K562 (cell line): ENCODE results near the gene ELMO1. TPM values are rescaled to one million over a fixed set of nuclear protein-coding genes. Genes with fewer than 3 reads are reported as not detected.

ENCODE experiments used
- MED1 ChIP-seq: sonication (generic); formaldehyde crosslinking; IDR thresholded peaks from 2 replicates; pipeline ENCODE4 v1.8.1; 2023; ENCODE audit warnings: missing genetic modification reagents, borderline replicate concordance
- MYBL2 ChIP-seq, 2 experiments: fragments of 450-650 bp in 1 of 2; sonication (generic) in 1 of 2; formaldehyde crosslinking in 1 of 2; IDR thresholded peaks; 2 replicates each; pipeline versions ENCODE4 v1.6.1 to v1.8.1; 2017 to 2022; ENCODE audit warnings: borderline replicate concordance in 1 of 2, inconsistent platforms in 1 of 2, low read depth in 1 of 2, mild to moderate bottlenecking in 1 of 2, missing genetic modification reagents in 1 of 2, moderate library complexity in 1 of 2
- NR2C2 ChIP-seq, 2 experiments: fragments of 200-800 bp in 1 of 2; sonication (Bioruptor generic) in 1 of 2; sonication (generic) in 1 of 2; formaldehyde crosslinking in 1 of 2; IDR thresholded peaks; 2 replicates each; pipeline versions ENCODE4 v1.6.1 to v1.8.0; 2016 to 2022; ENCODE audit warnings: mild to moderate bottlenecking in 1 of 2, missing compliant biosample characterization in 1 of 2, missing genetic modification characterization in 1 of 2, missing genetic modification reagents in 1 of 2
- PHF21A ChIP-seq: fragments of 450-650 bp; IDR thresholded peaks from 2 replicates; pipeline ENCODE4 v1.6.1; 2017; ENCODE audit warnings: low read depth, borderline replicate concordance
- RFX7 ChIP-seq: fragments of 250-450 bp; sonication (Bioruptor Pico); IDR thresholded peaks from 2 replicates; pipeline ENCODE4 v1.5.1; 2021; ENCODE audit warnings: mild to moderate bottlenecking
- SIRT6 ChIP-seq: IDR thresholded peaks from one replicate; pipeline ENCODE4 v1.6.1; 2012; ENCODE audit warnings: low read depth, mild to moderate bottlenecking, control low read depth, inconsistent platforms, low read length, moderate library complexity
- WHSC1 ChIP-seq: IDR thresholded peaks from one replicate; pipeline ENCODE4 v1.6.1; 2012; ENCODE audit warnings: low read length, control low read depth, inconsistent platforms
- ZNF232 ChIP-seq: sonication (generic); formaldehyde crosslinking; IDR thresholded peaks from 2 replicates; pipeline ENCODE4 v1.8.0; 2022; ENCODE audit warnings: mild to moderate bottlenecking, missing genetic modification reagents
- ZNF41 ChIP-seq: fragments of 250-450 bp; sonication (Bioruptor Pico); conservative IDR thresholded peaks from 2 replicates; pipeline ENCODE4 v1.4.0; 2020; ENCODE audit warnings: mild to moderate bottlenecking
- polyA plus RNA-seq, 8 experiments: library from polyadenylated mRNA; depleted of rRNA in 4 of 8; stranded (reverse) in 5 of 8; unstranded in 3 of 8; fragments of >200 nt; fragmentation: Nextera tagmentation in 2 of 8; fragmentation: Illumina TruSeq in 1 of 8; extraction: Ambion mirVana in 2 of 8; extraction: Trizol in 1 of 8; gene quantifications; 2 replicates each; pipeline versions ENCODE4 v1.2.1 to v1.2.3, GENCODE V29; 2011 to 2014; ENCODE audit warnings: inconsistent platforms in 1 of 8, missing spikeins in 1 of 8
- total RNA-seq, 7 experiments: library from RNA; depleted of rRNA in 6 of 7; stranded (reverse); fragments of >200 nt in 6 of 7; fragmentation: Illumina TruSeq in 2 of 7; extraction: Trizol in 2 of 7; gene quantifications; 2 replicates each; pipeline versions ENCODE4 v1.2.1 to v1.2.3, GENCODE V29; 2011 to 2021; ENCODE audit warnings: low replicate concordance in 1 of 7
- TF ChIP-seq, protein P1 (sequence below): fragments of 250-450 bp; sonication (Bioruptor Pico); IDR thresholded peaks from 2 replicates; pipeline ENCODE4 v1.5.0; 2021; ENCODE audit warnings: mild to moderate bottlenecking, borderline replicate concordance

Gene ELMO1
- total and polyA plus RNA-seq, 9 of the 15 experiments (the other 6 are each of a cell fraction or from before 2014, with no cell fraction given) = 0.36 to 7.2 (median 3.6) TPM

DNA sequence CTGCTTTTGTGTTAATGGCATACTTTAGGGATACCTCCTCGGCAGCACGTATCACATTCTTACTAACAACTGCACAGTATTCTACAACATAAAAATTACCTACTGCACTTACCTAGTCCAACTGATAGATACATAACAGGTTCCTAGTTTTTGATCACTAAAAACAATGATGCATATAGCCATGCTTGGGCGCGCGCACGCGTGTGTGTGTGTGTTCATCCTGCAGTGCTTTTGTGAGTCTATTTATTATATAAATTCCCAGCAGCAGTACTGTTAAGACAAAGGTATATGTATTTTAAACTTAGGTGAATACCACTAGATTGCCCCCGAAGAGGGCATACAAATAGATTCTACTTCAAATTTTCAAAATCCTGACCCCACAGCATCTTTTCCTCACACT is 181.4 kb downstream of the ELMO1 start (continued):
- no peak for TF ChIP-seq SIRT6
- TF ChIP-seq NR2C2 (CRISPR knock-in tag; IDR thresholded peaks at IDR 0.05) = no peak
- TF ChIP-seq NR2C2 (tag; IDR thresholded peaks at IDR 0.05) = no peak
- TF ChIP-seq WHSC1 = no peak
- TF ChIP-seq ZNF41 (CRISPR knock-in tag) = no peak
- no peak for TF ChIP-seq ZNF232 (CRISPR knock-in tag)
- no peak for TF ChIP-seq PHF21A
- TF ChIP-seq MED1 (CRISPR knock-in tag) = no peak
- TF ChIP-seq, protein P1, sequence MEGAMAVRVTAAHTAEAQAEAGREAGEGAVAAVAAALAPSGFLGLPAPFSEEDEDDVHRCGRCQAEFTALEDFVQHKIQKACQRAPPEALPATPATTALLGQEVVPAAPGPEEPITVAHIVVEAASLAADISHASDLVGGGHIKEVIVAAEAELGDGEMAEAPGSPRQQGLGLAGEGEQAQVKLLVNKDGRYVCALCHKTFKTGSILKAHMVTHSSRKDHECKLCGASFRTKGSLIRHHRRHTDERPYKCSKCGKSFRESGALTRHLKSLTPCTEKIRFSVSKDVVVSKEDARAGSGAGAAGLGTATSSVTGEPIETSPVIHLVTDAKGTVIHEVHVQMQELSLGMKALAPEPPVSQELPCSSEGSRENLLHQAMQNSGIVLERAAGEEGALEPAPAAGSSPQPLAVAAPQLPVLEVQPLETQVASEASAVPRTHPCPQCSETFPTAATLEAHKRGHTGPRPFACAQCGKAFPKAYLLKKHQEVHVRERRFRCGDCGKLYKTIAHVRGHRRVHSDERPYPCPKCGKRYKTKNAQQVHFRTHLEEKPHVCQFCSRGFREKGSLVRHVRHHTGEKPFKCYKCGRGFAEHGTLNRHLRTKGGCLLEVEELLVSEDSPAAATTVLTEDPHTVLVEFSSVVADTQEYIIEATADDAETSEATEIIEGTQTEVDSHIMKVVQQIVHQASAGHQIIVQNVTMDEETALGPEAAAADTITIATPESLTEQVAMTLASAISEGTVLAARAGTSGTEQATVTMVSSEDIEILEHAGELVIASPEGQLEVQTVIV = no peak
- no peak for TF ChIP-seq RFX7 (CRISPR knock-in tag)
- no peak for TF ChIP-seq MYBL2 (IDR thresholded peaks at IDR 0.05; ENCODE audit: low read depth)
- no peak for TF ChIP-seq MYBL2 (CRISPR knock-in tag; IDR thresholded peaks at IDR 0.05; ENCODE audit: borderline replicate concordance)
- TF ChIP-seq, all 486 proteins: peak for 0
